GM12878 (cell line): ENCODE measurements around the gene CACYBP. TPM values are rescaled to one million over a fixed set of nuclear protein-coding genes. Genes with fewer than 3 reads are reported as not detected.

Source experiments
- ATAC-seq: fragments of 200-7000 bp; cut with Tn5 transposase; 3 replicates; pipeline ENCODE4 v1.9.1; 2020; ENCODE audit warnings: mild to moderate bottlenecking, moderate library complexity
- BruUV-seq: library from RNA; stranded (reverse); fragments of 400-500 nt; replicated peaks from 2 replicates; lab custom pipeline; 2021; lab: Mats Ljungman, UMichigan
- CTCF ChIA-PET: fragments of 300-600 bp; sonication (Branson Sonifier 250); formaldehyde crosslinking; extraction: SDS; loops from one replicate; lab custom pipeline; 2021; ENCODE audit warnings: inconsistent platforms; lab: Yijun Ruan, JAX
- POLR2A ChIA-PET: fragments of 350-600 bp; formaldehyde crosslinking; extraction: SDS; loops from one replicate; lab custom pipeline; 2021; ENCODE audit warnings: inconsistent platforms; lab: Charles Lee
- RAD21 ChIA-PET: fragments of 300-600 bp; sonication (Branson Sonifier 250); formaldehyde crosslinking; loops from one replicate; lab custom pipeline; 2023; ENCODE audit warnings: antibody characterized with exemption; ENCODE audit not compliant: unreplicated experiment; lab: Charles Lee
- SMC1A ChIA-PET: fragments of 300-600 bp; sonication (Branson Sonifier 250); formaldehyde crosslinking; loops from one replicate; lab custom pipeline; 2023; ENCODE audit not compliant: unreplicated experiment, uncharacterized antibody; lab: Charles Lee
- DNase-seq: peaks from one replicate; pipeline ENCODE4 v3.0.0-alpha.2; 2011; ENCODE audit warnings: low read depth, low spot score
- FAIRE-seq: peaks from 3 replicates; lab custom pipeline; 2011; peaks lifted over from hg19 to GRCh38; lab: Jason Lieb, UNC
- H2AFZ ChIP-seq: 2 replicates; pipeline ENCODE4 v1.6.0; 2011; ENCODE audit warnings: low read depth, low read length, control low read depth; ENCODE audit not compliant: control insufficient read depth
- H3K27ac ChIP-seq: 2 replicates; pipeline ENCODE4 v1.5.1; 2011; ENCODE audit warnings: control low read depth; ENCODE audit not compliant: control insufficient read depth, insufficient read depth
- H3K27me3 ChIP-seq, 2 experiments: replicated peaks in 1 of 2; 2 replicates each; pipeline versions ENCODE4 v1.6.0 to v1.6.1; 2011; ENCODE audit warnings: low read length in 1 of 2; ENCODE audit not compliant: control insufficient read depth in 2 of 2, insufficient read depth in 2 of 2
- H3K36me3 ChIP-seq, 2 experiments: 2 replicates each; pipeline ENCODE4 v1.5.1; 2011; ENCODE audit warnings: low read length in 1 of 2; ENCODE audit not compliant: control insufficient read depth in 2 of 2, insufficient read depth in 2 of 2
- H3K4me1 ChIP-seq: 2 replicates; pipeline ENCODE4 v1.6.1; 2011; ENCODE audit warnings: mild to moderate bottlenecking, low read length, moderate library complexity, mixed read lengths; ENCODE audit not compliant: control insufficient read depth, insufficient read depth
- H3K4me2 ChIP-seq: 2 replicates; pipeline ENCODE4 v1.6.0; 2011; ENCODE audit warnings: control low read depth; ENCODE audit not compliant: control insufficient read depth, insufficient read depth
- H3K4me3 ChIP-seq: fragments of 200-600 bp; sonication (generic); 2 replicates; pipeline ENCODE4 v1.5.1; 2016
- H3K79me2 ChIP-seq: 2 replicates; pipeline ENCODE4 v1.6.0; 2011; ENCODE audit warnings: low read length; ENCODE audit not compliant: control insufficient read depth, insufficient read depth
- H3K9ac ChIP-seq: 2 replicates; pipeline ENCODE4 v1.8.0; 2011; ENCODE audit warnings: low read length, control low read depth, mixed read lengths; ENCODE audit not compliant: control insufficient read depth, insufficient read depth
- H3K9me3 ChIP-seq: replicated peaks from 3 replicates; pipeline ENCODE4 v1.5.1; 2011; ENCODE audit warnings: mild to moderate bottlenecking, low read length; ENCODE audit not compliant: control insufficient read depth, insufficient read depth
- H4K20me1 ChIP-seq: 2 replicates; pipeline ENCODE4 v1.6.0; 2011; ENCODE audit not compliant: control insufficient read depth, insufficient read depth
- CBFB ChIP-seq: IDR thresholded peaks from 2 replicates; pipeline ENCODE4 v1.6.1; 2016; ENCODE audit warnings: antibody characterized with exemption, low read depth
- CREB1 ChIP-seq: IDR thresholded peaks from 2 replicates; pipeline ENCODE4 v1.6.1; 2012; ENCODE audit warnings: low read depth, mild to moderate bottlenecking, inconsistent platforms
- CREM ChIP-seq: IDR thresholded peaks from 2 replicates; pipeline ENCODE4 v1.6.1; 2014; ENCODE audit warnings: antibody characterized with exemption, low read depth
- DPF2 ChIP-seq: fragments of 450-650 bp; IDR thresholded peaks from 2 replicates; pipeline ENCODE4 v1.6.1; 2017; ENCODE audit warnings: mild to moderate bottlenecking
- EGR1 ChIP-seq, 2 experiments: IDR thresholded peaks; 1 replicate in 1 of 2; 2 replicates in 1 of 2; pipeline ENCODE4 v1.6.1; 2011 to 2012; ENCODE audit warnings: low read depth in 2 of 2, low read length in 2 of 2, borderline replicate concordance in 1 of 2, mild to moderate bottlenecking in 1 of 2, moderate library complexity in 1 of 2
- FOXK2 ChIP-seq: fragments of 450-650 bp; IDR thresholded peaks from 2 replicates; pipeline ENCODE4 v1.6.1; 2017; ENCODE audit warnings: mild to moderate bottlenecking, moderate library complexity
- NFYA ChIP-seq: IDR thresholded peaks from 2 replicates; pipeline ENCODE4 v1.6.1; 2011; ENCODE audit warnings: low read depth, mild to moderate bottlenecking, low read length, improper control_type of control experiment, borderline replicate concordance
- RUNX3 ChIP-seq: IDR thresholded peaks from 2 replicates; pipeline ENCODE4 v1.6.1; 2012; ENCODE audit warnings: low read length, inconsistent platforms
- SREBF1 ChIP-seq: IDR thresholded peaks from 2 replicates; pipeline ENCODE4 v1.6.1; 2012; ENCODE audit warnings: mild to moderate bottlenecking, low read length
- SREBF2 ChIP-seq: IDR thresholded peaks from 2 replicates; pipeline ENCODE4 v1.6.1; 2012; ENCODE audit warnings: mild to moderate bottlenecking, low read length
- ZNF217 ChIP-seq: fragments of 450-650 bp; IDR thresholded peaks from 2 replicates; pipeline ENCODE4 v1.6.1; 2017; ENCODE audit warnings: antibody characterized with exemption, mild to moderate bottlenecking
- WGBS: methylation state at CpG from one replicate; pipeline ENCODE4 v1.1.6; 2016; ENCODE audit warnings: low lambda C conversion rate; ENCODE audit not compliant: insufficient replicate concordance, insufficient coverage; ENCODE audit errors: missing lambda C conversion rate; 5-methylcytosine and 5-hydroxymethylcytosine counted together
- in situ Hi-C: fragments of 300-500 bp; cut with MboI; formaldehyde crosslinking; loops from 9 replicates; pipeline ENCODE4 v1.14.3; 2018; ENCODE audit warnings: mixed read lengths
- intact Hi-C: fragments of 100-400 bp; cut with micrococcal nuclease; formaldehyde crosslinking; loops from one replicate; pipeline ENCODE4 v1.14.2; 2022; ENCODE audit not compliant: unreplicated experiment
- polyA plus RNA-seq, 11 experiments: library from polyadenylated mRNA; depleted of rRNA in 4 of 11; unstranded in 6 of 11; stranded (reverse) in 5 of 11; fragments of >200 nt; fragmentation: Nextera tagmentation in 4 of 11; fragmentation: Illumina TruSeq in 1 of 11; extraction: Ambion mirVana in 4 of 11; extraction: Trizol in 1 of 11; gene quantifications; 1 replicate in 1 of 11; 2 replicates in 10 of 11; pipeline versions ENCODE4 v1.2.1 to v1.2.3, GENCODE V29; 2011 to 2016; ENCODE audit warnings: inconsistent platforms in 2 of 11, missing spikeins in 2 of 11, low read depth in 1 of 11
- total RNA-seq, 4 experiments: library from RNA; depleted of rRNA in 3 of 4; stranded (reverse); fragments of >200 nt in 3 of 4; fragmentation: Illumina TruSeq in 1 of 4; extraction: Trizol in 1 of 4; gene quantifications; 2 replicates each; pipeline versions ENCODE4 v1.2.1 to v1.2.3, GENCODE V29; 2013 to 2021
- TF ChIP-seq, protein P1 (sequence below): fragments of 450-650 bp; IDR thresholded peaks from 2 replicates; pipeline ENCODE4 v1.6.1; 2017; ENCODE audit warnings: mild to moderate bottlenecking, moderate library complexity
- TF ChIP-seq, protein P2 (sequence below): fragments of 450-650 bp; formaldehyde crosslinking; IDR thresholded peaks from 2 replicates; pipeline ENCODE4 v1.4.0; 2022; ENCODE audit warnings: mild to moderate bottlenecking, moderate library complexity
- TF ChIP-seq, protein P3 (sequence below): fragments of 450-650 bp; IDR thresholded peaks from 2 replicates; pipeline ENCODE4 v1.6.1; 2016; ENCODE audit warnings: mild to moderate bottlenecking
- TF ChIP-seq, protein P4 (sequence below): fragments of 450-650 bp; IDR thresholded peaks from 2 replicates; pipeline ENCODE4 v1.6.1; 2016; ENCODE audit warnings: mild to moderate bottlenecking

The CACYBP gene
- total and polyA plus RNA-seq, 10 of the 15 experiments (the other 5 are each of a cell fraction or from before 2014, with no cell fraction given) = 77.7 to 488 (median 218) TPM

DNA sequence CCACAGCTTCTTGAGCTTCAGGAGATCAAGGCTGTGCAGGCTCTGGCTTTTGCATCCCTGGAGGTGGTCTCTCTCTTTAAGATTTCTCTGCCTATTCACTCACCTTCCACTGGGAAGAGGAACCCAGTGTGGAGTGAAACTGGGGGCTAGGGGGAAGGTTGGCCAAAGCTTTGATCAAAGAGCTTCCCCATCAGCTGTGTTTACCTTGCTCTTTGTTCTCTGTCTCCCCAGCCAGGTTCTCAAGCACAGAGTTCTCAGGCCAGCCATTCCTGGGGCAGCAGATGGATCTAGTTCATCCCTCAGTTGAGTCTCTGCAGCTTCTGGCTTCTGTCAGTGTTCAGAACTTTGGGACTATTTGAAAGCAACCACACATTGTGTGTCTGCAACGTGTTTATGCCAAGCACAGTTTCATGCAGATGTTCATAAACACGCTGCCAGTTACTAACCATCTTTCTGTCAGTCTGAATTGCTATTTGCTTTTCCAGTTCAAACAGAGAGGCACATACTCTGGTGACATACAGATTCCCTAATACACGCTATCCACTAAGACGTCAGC lies 40.7 kb downstream of the CACYBP start:
- Histone ChIP-seq H3K9me3 (no peaks in the 10 kb centered on the region), H3K4me2 (no peak overlapping the region), H3K27me3 (peaks cover 0 to 3% of the 10 kb centered on the region in 2 experiments; a peak in 2 of 4 replicates), H3K4me3 (no peak overlapping the region), H2AFZ (no peak overlapping the region), H4K20me1 (no peaks in the 10 kb centered on the region), H3K4me1 (no peaks in the 10 kb centered on the region), H3K79me2 (no peaks in the 10 kb centered on the region), H3K36me3 (no peaks in the 10 kb centered on the region), H3K27ac (no peak overlapping the region), H3K9ac (no peak overlapping the region)
- intact Hi-C loops (no loop called here), in situ Hi-C loops (loop anchor here (5.0 kb wide), 1 partner anchor 282 kb away; no protein-coding TSS in a partner anchor)
- FAIRE-seq (no peak), DNase-seq (no peak), ATAC-seq (no peak)
- ChIA-PET SMC1A (interaction anchor here (1.1 to 1.7 kb wide), 3 partner anchors 11 to 85 kb away, joined by 3 to 4 read pairs (median 3); partner anchors contain the start of gene TNN), CTCF (interaction anchor here (0.6 to 1.1 kb wide), 5 partner anchors 13 to 85 kb away, joined by 3 to 4 read pairs (median 4); no protein-coding TSS in a partner anchor), RAD21 (no interaction called here), POLR2A (no interaction called here)
- 62% methylated on average over 4 of the region's 4 CpGs for WGBS
- BruUV-seq = no TSS peak
- TF ChIP-seq SREBF2 (no peak), CREM (no peak), NFYA (no peak), CBFB (no peak), SREBF1 (no peak), DPF2 (no peak), ZNF217 (no peak), EGR1 (IDR thresholded peaks at IDR 0.05; ENCODE audit: borderline replicate concordance in 1 of 2, low read depth in 2 of 2, low read length in 2 of 2) (no peak), FOXK2 (no peak), CREB1 (no peak), RUNX3 (no peak)
- TF ChIP-seq, protein P1, sequence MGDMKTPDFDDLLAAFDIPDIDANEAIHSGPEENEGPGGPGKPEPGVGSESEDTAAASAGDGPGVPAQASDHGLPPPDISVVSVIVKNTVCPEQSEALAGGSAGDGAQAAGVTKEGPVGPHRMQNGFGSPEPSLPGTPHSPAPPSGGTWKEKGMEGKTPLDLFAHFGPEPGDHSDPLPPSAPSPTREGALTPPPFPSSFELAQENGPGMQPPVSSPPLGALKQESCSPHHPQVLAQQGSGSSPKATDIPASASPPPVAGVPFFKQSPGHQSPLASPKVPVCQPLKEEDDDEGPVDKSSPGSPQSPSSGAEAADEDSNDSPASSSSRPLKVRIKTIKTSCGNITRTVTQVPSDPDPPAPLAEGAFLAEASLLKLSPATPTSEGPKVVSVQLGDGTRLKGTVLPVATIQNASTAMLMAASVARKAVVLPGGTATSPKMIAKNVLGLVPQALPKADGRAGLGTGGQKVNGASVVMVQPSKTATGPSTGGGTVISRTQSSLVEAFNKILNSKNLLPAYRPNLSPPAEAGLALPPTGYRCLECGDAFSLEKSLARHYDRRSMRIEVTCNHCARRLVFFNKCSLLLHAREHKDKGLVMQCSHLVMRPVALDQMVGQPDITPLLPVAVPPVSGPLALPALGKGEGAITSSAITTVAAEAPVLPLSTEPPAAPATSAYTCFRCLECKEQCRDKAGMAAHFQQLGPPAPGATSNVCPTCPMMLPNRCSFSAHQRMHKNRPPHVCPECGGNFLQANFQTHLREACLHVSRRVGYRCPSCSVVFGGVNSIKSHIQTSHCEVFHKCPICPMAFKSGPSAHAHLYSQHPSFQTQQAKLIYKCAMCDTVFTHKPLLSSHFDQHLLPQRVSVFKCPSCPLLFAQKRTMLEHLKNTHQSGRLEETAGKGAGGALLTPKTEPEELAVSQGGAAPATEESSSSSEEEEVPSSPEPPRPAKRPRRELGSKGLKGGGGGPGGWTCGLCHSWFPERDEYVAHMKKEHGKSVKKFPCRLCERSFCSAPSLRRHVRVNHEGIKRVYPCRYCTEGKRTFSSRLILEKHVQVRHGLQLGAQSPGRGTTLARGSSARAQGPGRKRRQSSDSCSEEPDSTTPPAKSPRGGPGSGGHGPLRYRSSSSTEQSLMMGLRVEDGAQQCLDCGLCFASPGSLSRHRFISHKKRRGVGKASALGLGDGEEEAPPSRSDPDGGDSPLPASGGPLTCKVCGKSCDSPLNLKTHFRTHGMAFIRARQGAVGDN = no peak
- TF ChIP-seq, protein P2, sequence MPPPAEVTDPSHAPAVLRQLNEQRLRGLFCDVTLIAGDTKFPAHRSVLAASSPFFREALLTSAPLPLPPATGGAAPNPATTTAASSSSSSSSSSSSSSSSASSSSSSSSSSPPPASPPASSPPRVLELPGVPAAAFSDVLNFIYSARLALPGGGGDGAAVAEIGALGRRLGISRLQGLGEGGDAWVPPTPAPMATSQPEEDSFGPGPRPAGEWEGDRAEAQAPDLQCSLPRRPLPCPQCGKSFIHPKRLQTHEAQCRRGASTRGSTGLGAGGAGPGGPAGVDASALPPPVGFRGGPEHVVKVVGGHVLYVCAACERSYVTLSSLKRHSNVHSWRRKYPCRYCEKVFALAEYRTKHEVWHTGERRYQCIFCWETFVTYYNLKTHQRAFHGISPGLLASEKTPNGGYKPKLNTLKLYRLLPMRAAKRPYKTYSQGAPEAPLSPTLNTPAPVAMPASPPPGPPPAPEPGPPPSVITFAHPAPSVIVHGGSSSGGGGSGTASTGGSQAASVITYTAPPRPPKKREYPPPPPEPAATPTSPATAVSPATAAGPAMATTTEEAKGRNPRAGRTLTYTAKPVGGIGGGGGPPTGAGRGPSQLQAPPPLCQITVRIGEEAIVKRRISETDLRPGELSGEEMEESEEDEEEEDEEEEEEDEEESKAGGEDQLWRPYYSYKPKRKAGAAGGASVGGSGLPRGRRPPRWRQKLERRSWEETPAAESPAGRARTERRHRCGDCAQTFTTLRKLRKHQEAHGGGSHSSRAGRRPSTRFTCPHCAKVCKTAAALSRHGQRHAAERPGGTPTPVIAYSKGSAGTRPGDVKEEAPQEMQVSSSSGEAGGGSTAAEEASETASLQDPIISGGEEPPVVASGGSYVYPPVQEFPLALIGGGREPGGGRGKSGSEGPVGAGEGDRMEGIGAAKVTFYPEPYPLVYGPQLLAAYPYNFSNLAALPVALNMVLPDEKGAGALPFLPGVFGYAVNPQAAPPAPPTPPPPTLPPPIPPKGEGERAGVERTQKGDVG (CRISPR knock-in tag) = no peak
- TF ChIP-seq, protein P3, sequence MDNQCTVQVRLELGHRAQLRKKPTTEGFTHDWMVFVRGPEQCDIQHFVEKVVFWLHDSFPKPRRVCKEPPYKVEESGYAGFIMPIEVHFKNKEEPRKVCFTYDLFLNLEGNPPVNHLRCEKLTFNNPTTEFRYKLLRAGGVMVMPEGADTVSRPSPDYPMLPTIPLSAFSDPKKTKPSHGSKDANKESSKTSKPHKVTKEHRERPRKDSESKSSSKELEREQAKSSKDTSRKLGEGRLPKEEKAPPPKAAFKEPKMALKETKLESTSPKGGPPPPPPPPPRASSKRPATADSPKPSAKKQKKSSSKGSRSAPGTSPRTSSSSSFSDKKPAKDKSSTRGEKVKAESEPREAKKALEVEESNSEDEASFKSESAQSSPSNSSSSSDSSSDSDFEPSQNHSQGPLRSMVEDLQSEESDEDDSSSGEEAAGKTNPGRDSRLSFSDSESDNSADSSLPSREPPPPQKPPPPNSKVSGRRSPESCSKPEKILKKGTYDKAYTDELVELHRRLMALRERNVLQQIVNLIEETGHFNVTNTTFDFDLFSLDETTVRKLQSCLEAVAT = no peak
- TF ChIP-seq, protein P4, sequence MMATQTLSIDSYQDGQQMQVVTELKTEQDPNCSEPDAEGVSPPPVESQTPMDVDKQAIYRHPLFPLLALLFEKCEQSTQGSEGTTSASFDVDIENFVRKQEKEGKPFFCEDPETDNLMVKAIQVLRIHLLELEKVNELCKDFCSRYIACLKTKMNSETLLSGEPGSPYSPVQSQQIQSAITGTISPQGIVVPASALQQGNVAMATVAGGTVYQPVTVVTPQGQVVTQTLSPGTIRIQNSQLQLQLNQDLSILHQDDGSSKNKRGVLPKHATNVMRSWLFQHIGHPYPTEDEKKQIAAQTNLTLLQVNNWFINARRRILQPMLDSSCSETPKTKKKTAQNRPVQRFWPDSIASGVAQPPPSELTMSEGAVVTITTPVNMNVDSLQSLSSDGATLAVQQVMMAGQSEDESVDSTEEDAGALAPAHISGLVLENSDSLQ = no peak
